Brain microvascular endothelial cell (primary cell): ENCODE measurements around the gene CRY1.

Experiments used
- DNase-seq: peaks from one replicate; pipeline ENCODE4 v3.0.0-alpha.2; 2020
- H3K27ac ChIP-seq: fragments of 250-450 bp; sonication (Bioruptor Pico); 2 replicates; pipeline ENCODE4 v1.5.1; 2020; ENCODE audit warnings: mild to moderate bottlenecking, moderate library complexity
- H3K27me3 ChIP-seq: fragments of 250-450 bp; sonication (Bioruptor Pico); replicated peaks from 2 replicates; pipeline ENCODE4 v1.5.1; 2020; ENCODE audit warnings: mild to moderate bottlenecking
- H3K36me3 ChIP-seq: fragments of 250-450 bp; sonication (Bioruptor Pico); replicated peaks from 2 replicates; pipeline ENCODE4 v1.5.1; 2020; ENCODE audit warnings: mild to moderate bottlenecking
- H3K4me3 ChIP-seq: 2 replicates; pipeline ENCODE4 v1.5.1; 2011; ENCODE audit warnings: low read depth, mild to moderate bottlenecking, control low read depth, low read length, moderate library complexity
- in situ Hi-C: cut with HindIII; loops from 2 replicates; pipeline ENCODE4 v1.10.0; 2017; ENCODE audit warnings: low sequenced_read_pairs, low pct_ligation_motif_present
- TF ChIP-seq, protein P1 (sequence below): IDR thresholded peaks from 2 replicates; pipeline ENCODE4 v1.5.1; 2011; ENCODE audit warnings: low read depth, mild to moderate bottlenecking, moderate library complexity, low read length, control low read depth, inconsistent platforms; ENCODE audit errors: missing control alignments

The CRY1 gene

DNA sequence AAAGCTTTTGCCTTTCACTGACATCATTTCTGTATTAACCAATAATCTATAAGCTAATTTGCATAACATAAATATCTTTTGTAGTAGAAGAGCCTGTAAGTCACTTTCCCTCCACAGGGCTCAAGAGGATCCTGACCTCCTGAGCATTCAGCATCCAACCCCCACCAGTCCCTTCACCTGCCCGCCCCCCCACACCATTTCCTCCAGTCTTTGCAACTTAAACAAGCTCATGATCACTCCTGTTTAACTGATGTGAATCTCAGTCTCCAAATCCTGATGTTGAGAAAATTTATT, 12.0 kb upstream of the CRY1 start:
- no peak for DNase-seq
- Histone ChIP-seq H3K27me3 (no peaks in the 10 kb centered on the region), H3K36me3 (no peaks in the 10 kb centered on the region), H3K4me3 (no peak overlapping the region), H3K27ac (no peak overlapping the region)
- in situ Hi-C loops = no loop called here
- TF ChIP-seq, protein P1, sequence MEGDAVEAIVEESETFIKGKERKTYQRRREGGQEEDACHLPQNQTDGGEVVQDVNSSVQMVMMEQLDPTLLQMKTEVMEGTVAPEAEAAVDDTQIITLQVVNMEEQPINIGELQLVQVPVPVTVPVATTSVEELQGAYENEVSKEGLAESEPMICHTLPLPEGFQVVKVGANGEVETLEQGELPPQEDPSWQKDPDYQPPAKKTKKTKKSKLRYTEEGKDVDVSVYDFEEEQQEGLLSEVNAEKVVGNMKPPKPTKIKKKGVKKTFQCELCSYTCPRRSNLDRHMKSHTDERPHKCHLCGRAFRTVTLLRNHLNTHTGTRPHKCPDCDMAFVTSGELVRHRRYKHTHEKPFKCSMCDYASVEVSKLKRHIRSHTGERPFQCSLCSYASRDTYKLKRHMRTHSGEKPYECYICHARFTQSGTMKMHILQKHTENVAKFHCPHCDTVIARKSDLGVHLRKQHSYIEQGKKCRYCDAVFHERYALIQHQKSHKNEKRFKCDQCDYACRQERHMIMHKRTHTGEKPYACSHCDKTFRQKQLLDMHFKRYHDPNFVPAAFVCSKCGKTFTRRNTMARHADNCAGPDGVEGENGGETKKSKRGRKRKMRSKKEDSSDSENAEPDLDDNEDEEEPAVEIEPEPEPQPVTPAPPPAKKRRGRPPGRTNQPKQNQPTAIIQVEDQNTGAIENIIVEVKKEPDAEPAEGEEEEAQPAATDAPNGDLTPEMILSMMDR = no peak

DNA sequence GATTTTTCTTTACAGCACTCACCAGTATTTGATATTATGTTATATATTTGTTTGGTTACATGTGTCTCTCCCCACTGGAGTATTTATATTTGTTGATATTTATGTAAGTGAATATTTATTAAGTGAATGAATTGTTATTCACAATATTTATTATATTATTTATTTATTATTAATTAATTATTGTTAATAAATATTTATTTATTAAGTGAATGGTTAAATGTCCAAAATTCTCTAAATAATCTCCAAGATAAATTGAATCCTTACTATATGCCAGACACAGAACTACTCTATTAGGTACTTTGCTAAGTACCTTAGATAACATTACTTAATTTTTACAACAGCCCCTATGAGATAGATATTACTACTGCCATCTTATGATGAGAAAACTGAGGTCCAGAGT, 10.2 kb upstream of the CRY1 start:
- Histone ChIP-seq H3K27me3 (no peaks in the 10 kb centered on the region), H3K27ac (no peak overlapping the region), H3K36me3 (no peaks in the 10 kb centered on the region), H3K4me3 (no peak overlapping the region)
- in situ Hi-C loops = no loop called here
- no peak for DNase-seq
- TF ChIP-seq, protein P1 = no peak

DNA sequence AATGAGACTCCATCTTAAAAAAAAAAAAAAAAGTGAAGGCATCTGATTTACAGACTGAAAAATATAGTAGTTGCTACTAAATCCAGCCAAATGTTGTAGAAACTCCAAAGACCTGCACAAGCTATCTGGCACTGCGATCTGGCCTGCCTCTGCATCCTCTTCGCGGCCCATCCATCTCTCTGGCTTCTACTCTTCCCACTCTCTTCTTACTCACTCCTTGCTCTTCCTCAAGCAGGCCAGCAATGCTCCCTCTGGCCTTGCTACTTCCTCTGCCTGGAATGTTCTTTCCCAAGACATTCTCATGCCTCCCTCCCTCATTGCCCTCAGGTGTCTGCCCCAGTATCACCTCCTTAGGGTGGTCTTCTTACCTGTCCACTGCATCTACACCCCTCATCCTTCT, 9.7 kb upstream of the CRY1 start:
- TF ChIP-seq, protein P1 = no peak
- no peaks in the 10 kb centered on the region for H3K27me3 ChIP-seq
- H3K36me3 ChIP-seq = no peaks in the 10 kb centered on the region
- no peak for DNase-seq
- in situ Hi-C loops = no loop called here
- H3K27ac ChIP-seq = no peak overlapping the region
- no peak overlapping the region for H3K4me3 ChIP-seq

DNA sequence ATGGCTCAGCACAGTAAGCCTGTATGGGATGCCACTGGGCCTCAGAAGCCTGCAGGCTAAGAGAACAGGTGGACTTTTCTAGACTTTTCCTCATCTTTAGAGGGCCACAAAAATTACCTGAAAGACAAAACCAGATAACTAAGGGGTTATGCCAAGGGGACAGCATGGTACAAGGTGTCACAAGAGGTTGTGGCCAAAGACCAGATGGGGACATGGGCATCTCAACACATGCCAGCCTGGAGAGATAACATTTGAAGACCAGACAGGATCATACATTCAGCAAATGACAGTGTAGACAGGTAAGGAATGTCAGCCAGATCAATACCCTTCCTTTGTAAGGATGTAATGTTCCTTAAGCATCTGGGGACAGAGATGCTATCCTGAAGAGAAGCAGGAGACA, 8.9 kb upstream of the CRY1 start:
- in situ Hi-C loops = no loop called here
- Histone ChIP-seq H3K36me3 (no peaks in the 10 kb centered on the region), H3K27ac (no peak overlapping the region), H3K27me3 (no peaks in the 10 kb centered on the region), H3K4me3 (no peak overlapping the region)
- TF ChIP-seq, protein P1 = no peak
- no peak for DNase-seq

DNA sequence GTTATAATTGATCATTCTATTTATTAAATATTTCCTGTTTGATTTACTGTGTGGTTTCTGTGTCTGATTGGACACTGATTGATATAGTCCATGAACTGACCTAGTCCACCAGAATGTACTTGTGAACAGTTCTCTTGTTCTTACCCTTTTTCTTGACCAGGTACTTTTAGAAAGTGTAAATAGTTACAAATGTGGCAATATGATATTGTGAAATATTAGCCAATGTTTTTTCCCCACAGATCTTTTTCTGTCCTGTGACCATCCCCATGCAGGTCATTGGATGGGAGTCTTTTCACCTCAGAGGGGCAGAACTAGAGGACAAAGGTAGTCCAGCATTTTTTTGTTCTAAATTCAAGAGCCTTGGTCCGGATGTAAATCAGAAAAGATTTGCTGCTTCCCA, 8.3 kb upstream of the CRY1 start:
- no peak overlapping the region for H3K4me3 ChIP-seq
- in situ Hi-C loops = no loop called here
- DNase-seq = no peak
- no peaks in the 10 kb centered on the region for H3K27me3 ChIP-seq
- TF ChIP-seq, protein P1 = no peak
- no peaks in the 10 kb centered on the region for H3K36me3 ChIP-seq
- no peak overlapping the region for H3K27ac ChIP-seq

DNA sequence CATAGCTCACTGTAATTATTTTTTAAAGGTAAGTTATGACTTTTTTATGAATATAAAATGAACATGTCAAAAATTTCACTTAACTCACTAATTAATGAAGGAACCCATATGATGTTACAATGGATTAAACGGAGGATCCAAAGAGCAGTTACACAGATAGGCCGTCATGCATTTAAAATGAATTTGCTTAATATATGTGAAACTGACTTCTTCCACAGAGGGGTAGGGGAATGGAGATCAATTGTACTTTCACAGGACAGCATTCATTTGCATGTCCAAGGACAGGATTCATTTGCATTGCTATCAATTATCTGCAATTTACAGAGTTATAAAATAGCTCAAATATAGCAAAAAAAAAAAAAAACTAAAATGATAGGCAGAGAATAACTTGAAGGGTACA, 6.6 kb upstream of the CRY1 start:
- TF ChIP-seq, protein P1 = no peak
- DNase-seq = no peak
- in situ Hi-C loops = no loop called here

More for the DNA sequence above, 6.6 kb upstream of the CRY1 start:
- Histone ChIP-seq H3K36me3 (no peaks in the 10 kb centered on the region), H3K4me3 (no peak overlapping the region), H3K27me3 (no peaks in the 10 kb centered on the region), H3K27ac (no peak overlapping the region)
